ENCODE results near the gene IER3IP1. TPM values are rescaled to one million over a fixed set of nuclear protein-coding genes. Genes with fewer than 3 reads are reported as not detected.
"Not testable (repeated sequence)": the region's sequence is repeated elsewhere in the genome, so short reads cannot be mapped to it uniquely, and the experiment has no call there.

Gene IER3IP1, protein sequence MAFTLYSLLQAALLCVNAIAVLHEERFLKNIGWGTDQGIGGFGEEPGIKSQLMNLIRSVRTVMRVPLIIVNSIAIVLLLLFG
- total RNA-seq = 19.4 and 28.4 TPM in 2 replicates

DNA sequence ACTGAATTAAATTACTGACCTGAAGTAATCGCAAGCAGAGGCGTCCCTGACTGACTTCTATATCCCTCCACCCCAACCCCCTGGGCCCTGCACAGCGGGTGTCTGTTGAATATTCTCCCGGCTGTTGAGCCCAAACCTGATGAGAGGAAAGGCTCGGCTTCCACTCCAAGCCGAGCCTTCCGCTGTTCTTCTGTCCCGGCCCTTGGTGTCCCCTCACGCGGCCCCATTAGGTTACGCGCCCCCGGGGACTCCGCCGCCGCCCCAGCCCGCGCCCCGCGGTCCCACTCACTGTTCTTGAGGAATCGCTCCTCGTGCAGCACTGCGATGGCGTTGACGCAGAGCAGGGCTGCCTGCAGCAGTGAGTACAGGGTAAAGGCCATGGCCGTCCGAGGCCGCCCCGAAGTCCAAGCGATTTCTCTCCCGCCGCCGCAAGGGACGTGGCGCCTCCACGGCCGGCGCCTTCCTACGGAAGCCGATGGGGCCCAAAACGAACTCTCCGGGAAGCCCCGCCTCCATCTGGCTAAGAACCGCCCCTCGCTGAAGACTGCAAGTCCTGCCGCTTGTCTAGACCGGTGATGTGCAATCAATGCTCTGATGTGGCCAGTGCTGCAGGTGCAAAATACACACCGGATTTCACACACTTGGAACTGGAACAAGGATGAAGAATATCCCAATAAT lies at the start of gene IER3IP1:
Gene IER3IP1, minus strand, starts transcription at position 467 of the 678 bp plus-strand sequence. Its CDS starts 87 bp downstream, at position 380.
- DNase-seq = peak; percentile 96

DNA sequence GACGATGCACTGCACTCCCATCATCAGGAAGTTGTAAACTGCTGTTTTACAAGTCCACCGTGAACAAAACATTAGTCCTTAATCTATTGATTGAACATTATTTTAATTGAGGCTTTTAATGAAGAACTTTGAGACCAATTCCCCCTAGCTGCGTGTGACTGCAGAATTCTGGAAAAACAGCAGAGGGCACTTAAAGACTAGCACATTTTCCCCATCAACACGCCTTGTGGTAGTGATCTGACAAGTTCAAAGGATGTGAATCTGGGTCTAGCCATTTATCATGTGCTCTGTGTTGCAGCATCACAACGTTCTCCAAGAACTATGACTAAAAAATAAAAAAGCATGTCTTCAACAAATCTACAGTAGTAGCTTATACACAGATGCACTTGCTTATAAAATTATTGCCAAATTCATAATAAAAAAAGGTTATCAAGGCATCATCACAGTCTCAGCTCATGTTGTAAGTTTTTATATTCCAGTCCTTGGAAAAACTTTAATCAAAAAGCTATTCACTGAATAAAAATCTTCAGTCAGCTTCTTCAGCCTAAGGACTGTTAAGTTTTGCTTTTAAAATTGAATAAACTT lies 39.5 kb upstream of the IER3IP1 start:
- DNase-seq = peak; percentile 78

DNA sequence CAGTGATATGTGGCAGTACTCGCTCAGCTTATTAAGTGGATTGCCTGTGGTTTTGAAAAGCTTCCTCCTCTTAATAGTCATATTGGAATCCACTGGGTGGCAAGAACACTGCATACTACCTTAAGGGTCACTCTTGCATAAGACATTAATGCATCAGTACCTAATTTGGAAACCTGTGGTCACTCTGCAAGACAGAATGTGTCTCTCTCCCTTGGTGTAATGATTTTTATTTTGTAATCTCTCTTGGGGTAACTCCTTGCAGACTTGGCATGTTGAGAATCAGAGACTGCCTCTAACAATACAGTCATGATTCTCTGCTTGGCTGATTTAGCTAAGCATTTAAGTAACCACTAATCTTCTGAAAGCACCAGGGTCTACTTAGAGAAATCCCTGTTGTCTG lies 33.0 kb upstream of the IER3IP1 start:
- DNase-seq = no peak

DNA sequence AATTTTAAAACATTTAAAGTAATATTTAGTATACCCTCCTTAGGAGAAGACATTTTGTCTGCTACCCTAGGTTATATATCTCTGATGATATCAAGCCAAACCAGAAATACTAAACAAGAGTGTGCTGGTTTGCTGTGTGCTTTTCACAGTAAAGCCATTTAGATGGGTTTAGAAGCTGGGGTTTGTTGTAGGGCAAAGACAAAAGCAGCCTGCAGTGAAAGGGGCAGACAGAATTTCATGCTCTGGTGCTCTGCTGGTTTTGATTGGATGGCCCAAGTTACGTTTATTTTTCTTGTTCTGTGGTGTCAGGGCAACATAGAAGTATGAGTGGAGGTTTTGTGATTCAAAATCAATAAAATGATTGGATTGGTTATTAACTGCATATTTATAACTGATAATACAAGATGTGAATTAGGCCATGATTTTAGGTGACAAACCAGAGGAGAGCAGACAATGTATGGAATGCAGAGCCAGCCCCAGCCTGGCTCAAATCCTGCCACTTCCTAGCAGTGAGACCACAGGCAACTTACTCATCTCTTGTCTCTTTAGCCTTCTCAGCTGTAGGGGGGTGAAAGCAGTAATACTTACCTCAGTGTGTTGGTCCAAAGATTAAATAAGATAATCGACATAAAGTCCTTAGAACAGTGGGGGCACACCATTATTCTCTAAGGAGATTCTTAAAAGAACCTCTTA lies 30.9 kb upstream of the IER3IP1 start:
- DNase-seq = no peak

DNA sequence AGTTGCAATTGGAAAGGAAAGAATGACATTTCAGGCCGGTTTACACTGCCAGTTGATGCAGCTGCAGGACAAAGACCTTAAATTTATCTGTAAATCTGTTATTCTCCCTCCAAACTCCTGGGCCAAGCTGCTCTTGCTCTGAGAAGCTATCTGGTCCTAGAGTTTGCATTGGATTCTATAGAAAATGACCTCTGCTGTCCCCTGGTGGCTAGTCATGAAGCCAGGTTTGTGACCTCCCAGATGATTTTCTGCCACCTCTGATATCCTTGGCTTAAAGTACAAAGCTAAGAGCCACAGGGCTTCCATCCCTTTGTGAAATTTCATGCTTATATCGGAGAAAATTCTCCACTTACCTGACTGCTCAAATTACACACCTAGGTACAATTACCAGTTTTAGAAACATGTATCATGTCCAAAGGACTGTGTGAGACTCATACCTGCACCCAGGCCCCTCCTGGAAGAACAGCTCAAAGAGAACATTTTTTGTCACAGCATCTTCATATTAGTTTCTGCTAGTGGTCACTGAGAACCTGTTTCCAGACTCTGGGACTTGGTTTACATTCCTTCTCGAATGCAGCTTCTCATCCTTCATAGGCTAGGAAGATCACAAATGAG lies 28.9 kb upstream of the IER3IP1 start:
- DNase-seq = peak; percentile 71

DNA sequence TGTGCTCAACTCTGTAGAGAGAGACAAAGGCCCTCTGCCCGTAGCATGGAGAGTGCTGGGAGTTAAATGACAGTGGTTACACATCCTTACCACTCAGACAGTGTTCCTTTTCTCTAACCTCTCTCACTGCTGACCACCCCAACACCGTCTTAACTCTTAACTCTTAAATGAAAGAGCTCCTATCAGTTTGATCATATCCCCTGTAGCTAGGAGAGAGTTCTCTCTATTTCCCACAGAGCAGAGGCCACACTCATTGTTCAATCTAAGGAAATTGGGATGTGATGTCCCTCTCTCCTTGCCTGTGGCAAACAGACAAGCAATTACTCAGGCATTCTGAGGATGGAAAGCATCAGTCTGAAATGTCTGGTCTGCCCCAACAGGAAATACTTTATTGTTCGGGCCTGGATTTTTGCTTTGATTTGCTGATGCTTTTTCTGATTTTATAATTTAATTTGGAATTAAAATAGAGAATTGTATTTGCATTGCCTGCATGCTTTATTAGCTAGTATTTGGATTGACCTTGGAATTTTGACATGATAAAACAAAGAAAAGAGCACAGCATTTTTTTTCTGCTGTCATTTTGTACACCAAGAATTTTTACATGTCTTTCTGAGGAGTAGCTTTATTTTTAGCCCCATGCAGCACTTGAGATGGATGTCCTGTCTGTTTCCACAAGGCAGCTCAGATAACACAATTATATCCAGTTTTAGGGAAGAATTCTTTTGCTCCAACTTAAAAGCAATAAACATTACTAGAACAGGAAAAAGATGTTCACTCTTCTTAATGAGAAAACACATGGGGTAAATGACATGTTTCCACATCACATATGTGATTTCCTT lies 27.7 kb upstream of the IER3IP1 start:
- DNase-seq = no peak

DNA sequence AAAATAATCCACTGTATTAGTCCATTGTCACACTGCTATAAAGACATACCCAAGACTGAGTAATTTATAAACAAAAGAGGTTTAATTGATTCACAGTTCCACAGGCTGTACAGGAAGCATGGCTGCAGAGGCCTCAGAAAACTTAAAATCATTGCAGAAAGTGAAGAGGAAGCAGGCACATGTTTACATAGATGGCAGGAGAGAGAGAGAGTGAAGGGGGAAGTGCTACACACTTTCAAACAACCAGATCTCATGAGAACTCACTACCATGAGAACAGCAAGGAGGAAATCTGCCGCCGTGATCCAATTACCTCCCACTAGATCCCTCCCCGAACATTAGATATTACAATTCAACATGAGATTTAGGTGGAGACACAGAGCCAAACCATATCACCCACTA lies 19.8 kb upstream of the IER3IP1 start:
- DNase-seq = not testable (repeated sequence)

DNA sequence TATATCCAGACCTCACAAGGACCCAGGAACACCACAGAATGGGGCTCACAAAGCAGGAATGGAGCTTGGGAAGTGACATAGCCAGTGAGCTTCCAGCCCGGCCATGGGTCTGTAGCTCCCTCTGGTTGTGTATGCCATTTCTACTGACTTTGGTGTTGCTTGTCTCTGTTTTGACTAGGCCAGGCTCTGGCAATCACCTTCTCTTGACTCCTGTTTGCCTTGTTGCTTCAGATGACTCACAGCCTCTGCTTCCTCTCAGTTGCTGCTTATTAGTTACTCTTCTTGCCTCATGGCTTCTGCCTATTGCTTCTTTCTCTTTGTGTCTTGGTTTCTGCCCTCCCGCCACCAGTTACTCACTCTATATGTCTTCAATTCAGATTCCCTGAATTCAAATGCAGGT lies 15.8 kb upstream of the IER3IP1 start:
- peak; percentile 55 for DNase-seq

DNA sequence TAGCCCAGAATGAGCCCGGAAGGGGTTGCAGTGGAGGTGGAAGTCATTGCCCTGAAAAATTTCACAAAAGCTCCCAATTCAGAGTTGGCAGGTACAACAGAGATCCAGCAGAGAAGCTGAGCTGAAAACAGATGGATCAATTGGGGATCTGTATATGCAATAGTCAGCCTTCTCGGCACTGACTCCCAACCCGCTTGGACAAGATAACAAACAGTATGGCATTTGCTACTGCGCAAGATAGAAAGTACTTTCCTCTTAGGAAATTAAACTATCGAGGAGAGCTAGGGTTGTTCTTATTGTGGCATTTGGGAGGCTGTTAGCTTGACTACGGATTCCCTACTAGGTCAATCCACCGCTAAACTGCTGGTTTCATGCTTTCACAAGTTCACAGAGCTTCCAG lies 11.6 kb upstream of the IER3IP1 start:
- DNase-seq = no peak

DNA sequence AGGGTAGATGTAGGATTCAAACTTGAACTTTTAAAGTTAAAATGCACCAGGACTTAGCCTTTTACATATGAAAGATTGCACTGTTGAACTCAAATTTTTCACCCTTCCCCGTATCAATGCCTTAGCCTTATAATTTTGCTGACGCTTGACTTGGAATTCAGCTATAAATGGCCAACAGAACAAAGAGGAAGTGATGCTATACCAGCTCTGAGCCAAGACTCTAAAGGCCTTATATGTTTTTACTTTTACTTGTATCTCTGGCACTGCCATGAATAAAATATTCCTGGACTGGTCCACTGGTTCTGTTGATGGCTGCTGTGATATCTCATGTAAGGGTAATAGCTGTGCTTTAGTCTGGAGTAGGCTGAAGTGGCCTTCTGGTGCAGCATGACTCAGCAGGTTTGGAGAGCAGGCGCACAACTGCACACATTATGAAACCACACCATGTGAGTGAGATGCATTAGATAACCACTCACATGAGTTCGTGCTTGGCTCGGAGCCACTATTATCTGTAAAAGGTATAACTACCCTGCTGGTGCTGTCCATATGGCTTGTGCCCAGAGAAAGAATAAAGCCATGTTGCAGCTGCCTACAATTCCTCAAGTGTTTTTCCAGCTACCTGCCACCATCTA lies 8.4 kb upstream of the IER3IP1 start:
- peak; percentile 73 for DNase-seq

DNA sequence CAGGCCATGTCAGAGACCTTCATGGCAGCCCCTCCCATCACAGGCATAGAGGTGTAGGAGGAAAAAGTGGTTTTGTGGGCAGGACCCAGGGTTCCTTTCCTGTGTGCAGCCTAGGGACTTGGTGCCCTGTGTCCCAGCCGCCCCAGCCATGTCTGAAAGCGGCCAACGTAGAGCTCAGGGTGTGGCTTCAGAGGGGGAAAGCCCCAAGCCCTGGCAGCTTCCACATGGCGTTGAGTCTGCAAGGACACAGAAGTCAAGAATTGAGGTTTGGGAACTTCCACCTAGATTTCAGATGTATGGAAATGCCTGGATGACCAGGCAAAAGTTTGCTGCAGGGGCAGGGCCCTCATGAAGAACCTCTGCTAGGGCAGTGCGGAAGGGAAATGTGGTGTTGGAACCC lies 6.0 kb upstream of the IER3IP1 start:
- not testable (repeated sequence) for DNase-seq

DNA sequence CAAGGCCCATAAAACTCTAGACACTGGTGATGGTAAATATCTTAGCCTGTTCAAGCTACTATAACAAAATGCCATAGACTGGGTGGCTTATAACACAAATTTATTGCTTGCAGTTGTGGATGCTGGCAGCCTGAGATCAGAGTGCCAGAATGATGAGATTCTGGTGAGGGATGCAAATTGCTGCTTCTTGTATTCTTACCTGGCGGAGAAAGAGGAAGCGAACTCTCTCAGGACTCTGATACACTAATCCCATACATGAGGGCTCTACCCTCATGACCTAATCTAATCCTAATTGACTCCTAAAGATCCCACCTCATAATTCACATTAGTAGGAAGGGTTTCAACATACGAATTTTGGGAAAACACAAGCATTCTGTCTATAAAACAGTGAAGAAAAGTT lies 4.6 kb upstream of the IER3IP1 start:
- DNase-seq = no peak

DNA sequence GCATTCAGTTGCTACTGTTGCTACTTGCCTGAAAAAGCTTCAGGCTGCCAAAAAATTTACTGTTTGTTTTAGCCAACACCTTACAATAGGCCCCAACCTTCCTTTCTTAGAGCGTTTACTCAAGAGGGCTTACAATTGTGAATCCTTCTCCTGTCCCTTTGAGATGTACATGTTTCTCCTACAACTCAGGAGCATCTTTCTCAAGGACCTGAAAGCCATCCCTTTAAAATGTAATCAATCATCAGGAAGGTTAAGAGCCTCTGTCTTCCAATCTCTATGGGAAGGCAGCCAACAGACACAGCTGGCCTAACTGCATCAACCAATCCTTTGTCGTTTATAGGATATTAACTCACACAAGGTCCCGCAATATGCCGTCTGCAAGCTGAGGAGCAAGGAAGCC lies 3.4 kb upstream of the IER3IP1 start:
- DNase-seq = no peak

DNA sequence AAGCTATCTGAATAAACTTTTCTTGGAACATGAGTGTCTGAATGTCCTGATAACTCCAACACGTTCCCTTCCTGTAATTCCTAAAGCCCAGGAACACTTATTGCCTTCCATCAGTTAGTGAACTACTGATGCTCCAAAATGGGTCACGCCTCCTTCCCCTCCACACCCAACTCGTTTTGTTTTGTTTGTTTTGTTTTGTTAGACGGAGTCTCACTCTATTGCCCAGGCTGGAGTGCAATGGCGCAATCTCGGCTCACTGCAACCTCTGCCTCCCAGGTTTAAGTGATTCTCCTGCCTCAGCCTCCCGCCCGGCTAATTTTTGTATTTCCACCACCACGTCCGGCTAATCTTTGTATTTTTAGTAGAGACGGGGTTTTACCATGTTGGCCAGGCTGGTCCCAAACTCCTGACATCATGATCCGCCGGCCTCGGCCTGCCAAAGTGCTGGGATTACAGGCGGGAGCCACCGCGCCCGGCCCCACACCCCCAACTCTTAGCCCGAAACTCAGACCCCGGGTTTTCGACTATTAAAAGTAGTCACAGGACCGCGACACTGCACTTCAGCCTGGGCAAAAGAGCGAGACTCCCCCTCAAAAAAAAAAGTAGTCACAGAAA lies 774 bp downstream of the IER3IP1 start:
- DNase-seq = peak; percentile 21

DNA sequence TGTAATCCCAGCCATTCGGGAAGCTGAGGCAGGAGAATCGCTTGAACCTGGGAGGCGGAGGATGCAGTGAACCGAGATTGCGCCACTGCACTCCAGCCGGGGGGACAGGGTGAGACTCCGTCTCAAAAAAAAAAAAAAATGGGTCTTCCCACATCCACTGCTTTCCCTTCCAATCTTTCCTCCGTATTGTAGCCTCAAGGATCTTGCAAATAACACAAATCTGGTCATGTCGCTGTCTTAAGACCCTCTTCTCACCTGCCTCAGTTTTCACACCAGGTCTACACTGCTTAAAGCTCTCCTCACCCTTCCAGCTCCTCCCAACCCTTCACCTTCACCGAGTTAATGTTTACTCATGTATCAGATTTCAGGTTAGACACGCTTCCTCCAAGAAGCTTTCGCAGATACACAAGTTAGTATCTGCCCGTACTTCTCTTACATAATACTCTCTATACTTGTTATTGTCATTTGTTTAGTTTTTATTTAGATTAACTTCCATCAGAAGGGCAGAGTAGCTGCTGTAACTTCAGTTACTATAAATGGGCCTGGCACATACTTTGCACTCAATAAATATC lies 1.5 kb downstream of the IER3IP1 start:
- DNase-seq = no peak

DNA sequence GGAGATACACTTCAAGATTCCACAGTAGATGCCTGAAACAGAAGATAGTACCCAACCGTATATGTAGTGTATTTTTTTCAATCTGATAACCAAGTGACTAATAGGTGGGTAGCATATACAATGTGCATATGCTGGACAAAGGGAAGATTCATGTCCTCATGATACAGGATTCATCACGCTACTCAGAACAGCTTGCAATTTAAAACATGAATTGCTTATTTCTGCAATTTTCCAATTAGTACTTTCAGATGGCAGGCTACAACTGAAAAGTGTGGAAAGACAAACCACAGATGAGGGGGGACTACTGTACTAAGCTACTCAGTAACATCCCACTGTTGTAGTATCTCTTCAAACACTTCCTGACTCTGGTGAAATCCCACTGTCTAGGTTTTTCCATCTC lies 3.7 kb downstream of the IER3IP1 start:
- DNase-seq = no peak

DNA sequence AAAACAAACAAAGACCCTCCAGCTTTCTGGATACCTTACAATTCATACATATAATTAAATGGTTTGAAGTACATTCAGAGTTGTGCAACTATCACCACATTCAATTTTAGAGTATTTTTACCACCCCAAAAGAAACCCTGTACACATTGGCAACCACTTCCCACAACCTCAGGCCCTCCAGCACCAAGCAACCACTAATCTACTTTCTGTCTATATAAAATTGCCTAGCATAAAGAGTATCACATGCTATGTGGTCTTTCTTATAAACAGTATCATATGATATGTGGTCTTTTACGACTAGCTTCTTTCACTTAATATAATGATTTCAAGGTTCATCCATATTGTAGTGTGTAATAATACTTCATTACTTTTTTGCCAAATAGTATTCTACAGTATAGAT lies 7.3 kb downstream of the IER3IP1 start:
- no peak for DNase-seq

DNA sequence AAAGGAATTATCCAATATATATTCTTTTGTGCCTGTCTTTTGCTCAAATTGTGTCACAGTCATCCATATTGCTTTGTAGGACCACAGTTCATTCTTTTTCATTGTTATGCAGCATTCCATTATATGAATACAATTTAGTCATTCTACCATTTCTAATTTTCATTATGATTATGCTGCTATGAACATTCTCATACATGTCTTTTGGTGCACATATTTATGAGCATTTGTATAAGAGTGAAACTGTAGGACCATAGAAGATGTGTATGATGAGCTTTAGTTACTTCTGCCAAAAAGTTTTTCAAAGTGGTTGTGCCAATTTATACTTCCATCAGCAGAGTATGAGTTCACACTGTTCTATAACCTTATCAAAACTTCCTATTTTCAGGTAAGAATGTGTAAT lies 7.7 kb downstream of the IER3IP1 start:
- no peak for DNase-seq

DNA sequence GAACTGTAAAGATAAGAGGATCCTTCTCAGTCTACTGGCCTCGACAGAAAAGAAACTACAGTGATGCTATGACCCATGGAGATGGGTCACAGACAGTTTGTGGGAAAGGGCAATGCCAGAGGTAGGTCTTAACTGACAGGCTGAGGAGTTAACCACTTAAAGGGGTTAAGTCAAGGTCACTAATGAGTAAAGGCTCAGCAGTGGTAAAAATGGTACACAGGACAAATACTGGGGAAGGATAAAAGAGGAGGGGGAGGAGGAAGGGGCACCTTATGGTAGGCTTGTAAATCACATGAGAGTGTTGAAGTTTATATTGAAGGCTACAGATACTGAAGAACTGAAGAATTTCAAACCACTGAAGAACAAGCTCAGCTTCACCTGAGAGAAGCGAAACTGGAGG lies 9.9 kb downstream of the IER3IP1 start:
- no peak for DNase-seq

DNA sequence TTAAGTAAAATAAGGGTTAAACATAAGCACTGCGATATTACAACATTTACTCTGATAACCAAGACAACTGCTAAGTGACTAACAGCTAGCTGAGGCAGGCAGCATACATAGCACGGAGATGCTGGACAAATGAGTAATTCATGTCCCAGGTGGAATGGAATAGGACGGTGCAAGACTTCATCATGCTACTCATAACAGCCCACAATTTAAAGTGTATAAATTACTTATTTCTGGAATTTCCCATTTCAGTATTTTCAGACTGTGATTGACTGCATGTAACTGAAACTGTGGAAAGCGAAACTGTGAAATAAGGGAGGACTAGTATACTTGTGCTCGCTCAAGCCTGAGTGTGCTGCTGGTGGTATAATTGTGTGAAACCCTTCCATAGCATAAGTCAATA lies 12.9 kb downstream of the IER3IP1 start:
- no peak for DNase-seq

DNA sequence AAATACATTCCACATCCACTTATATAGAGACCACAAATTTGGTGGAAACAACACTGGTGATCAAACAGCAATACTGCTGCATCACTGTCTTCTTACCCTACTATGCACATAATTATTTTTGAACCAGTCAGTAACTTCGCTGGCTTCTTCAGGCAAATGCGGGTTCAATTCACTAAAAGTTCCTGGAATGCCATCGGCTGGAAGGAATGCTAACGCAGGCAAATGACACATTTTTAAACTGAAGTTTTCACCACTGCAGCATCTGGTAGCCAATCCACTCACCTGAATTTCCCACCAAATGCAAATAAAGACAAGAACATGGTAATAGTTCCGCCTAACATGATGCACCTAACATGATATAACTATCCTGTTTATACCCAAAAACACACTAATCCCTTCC lies 15.9 kb downstream of the IER3IP1 start:
- no peak for DNase-seq

All from dermis blood vessel endothelial cell (primary cell).